WTC11 (cell line): ENCODE measurements around the gene ZNF609. TPM values are rescaled to one million over a fixed set of nuclear protein-coding genes. Genes with fewer than 3 reads are reported as not detected.

Source experiments
- ATAC-seq: fragments of 200-7000 bp; cut with Tn5 transposase; 2 replicates; pipeline ENCODE4 v1.10.0; 2021; ENCODE audit warnings: mild to moderate bottlenecking, moderate library complexity
- CTCF ChIA-PET: fragments of 300-600 bp; sonication (Branson Sonifier 250); formaldehyde crosslinking; loops from one replicate; lab custom pipeline; 2021; ENCODE audit warnings: antibody characterized with exemption; lab: Charles Lee
- POLR2A ChIA-PET: fragments of 350-600 bp; sonication (Branson Sonifier 250); formaldehyde crosslinking; loops from one replicate; lab custom pipeline; 2021; ENCODE audit warnings: antibody characterized with exemption; lab: Charles Lee
- DNase-seq: peaks from one replicate; pipeline ENCODE4 v3.0.0; 2021; ENCODE audit warnings: low spot score
- H3K27ac Mint-ChIP-seq: 2 replicates; pipeline ENCODE4 v1.8.0; 2021; ENCODE audit warnings: mixed read lengths
- H3K27me3 Mint-ChIP-seq: 2 replicates; pipeline ENCODE4 v1.8.0; 2021; ENCODE audit warnings: low read depth, mild to moderate bottlenecking, moderate library complexity, mixed read lengths
- H3K36me3 Mint-ChIP-seq: 2 replicates; pipeline ENCODE4 v1.8.0; 2021; ENCODE audit warnings: mixed read lengths
- H3K4me1 Mint-ChIP-seq: 2 replicates; pipeline ENCODE4 v1.8.0; 2022; ENCODE audit warnings: mixed read lengths
- H3K4me3 Mint-ChIP-seq: 2 replicates; pipeline ENCODE4 v1.8.0; 2021; ENCODE audit warnings: mild to moderate bottlenecking, moderate library complexity, mixed read lengths
- H3K9me3 Mint-ChIP-seq: 2 replicates; pipeline ENCODE4 v1.8.0; 2021; ENCODE audit warnings: mixed read lengths
- ATF1 ChIP-seq: sonication (generic); formaldehyde crosslinking; IDR thresholded peaks from 2 replicates; pipeline ENCODE4 v1.8.1; 2023; ENCODE audit warnings: mild to moderate bottlenecking, moderate library complexity, missing genetic modification reagents
- EMX1 ChIP-seq: fragments of 250-450 bp; sonication (Bioruptor Pico); IDR thresholded peaks from 2 replicates; pipeline ENCODE4 v1.8.0; 2021; ENCODE audit warnings: mild to moderate bottlenecking
- ETV6 ChIP-seq: sonication (generic); formaldehyde crosslinking; IDR thresholded peaks from 2 replicates; pipeline ENCODE4 v1.8.1; 2022; ENCODE audit warnings: mild to moderate bottlenecking, missing genetic modification reagents
- FOXP1 ChIP-seq: sonication (generic); formaldehyde crosslinking; IDR thresholded peaks from 2 replicates; pipeline ENCODE4 v1.8.0; 2022; ENCODE audit warnings: missing genetic modification reagents, mild to moderate bottlenecking, moderate library complexity, borderline replicate concordance
- GRHL2 ChIP-seq: fragments of 250-450 bp; sonication (Bioruptor Pico); IDR thresholded peaks from 2 replicates; pipeline ENCODE4 v1.8.0; 2022; ENCODE audit warnings: mild to moderate bottlenecking, moderate library complexity; ENCODE audit not compliant: insufficient replicate concordance, severe bottlenecking
- GTF2I ChIP-seq: fragments of 250-450 bp; sonication (Bioruptor Pico); conservative IDR thresholded peaks from 2 replicates; pipeline ENCODE4 v1.4.0; 2021; ENCODE audit warnings: mild to moderate bottlenecking
- NFATC4 ChIP-seq: fragments of 250-450 bp; sonication (Bioruptor Pico); IDR thresholded peaks from 2 replicates; pipeline ENCODE4 v1.9.0; 2021; ENCODE audit warnings: mild to moderate bottlenecking
- NR3C1 ChIP-seq: sonication (generic); formaldehyde crosslinking; conservative IDR thresholded peaks from 2 replicates; pipeline ENCODE4 v1.8.1; 2023; ENCODE audit warnings: low read depth, mild to moderate bottlenecking, missing genetic modification reagents
- TCF7 ChIP-seq: sonication (generic); formaldehyde crosslinking; IDR thresholded peaks from 2 replicates; pipeline ENCODE4 v1.8.0; 2022; ENCODE audit warnings: mild to moderate bottlenecking, low read depth, missing genetic modification reagents, moderate library complexity
- ZNF317 ChIP-seq: sonication (generic); formaldehyde crosslinking; IDR thresholded peaks from 2 replicates; pipeline ENCODE4 v1.8.1; 2023; ENCODE audit warnings: low read depth, mild to moderate bottlenecking, moderate library complexity, missing genetic modification reagents, borderline replicate concordance
- total RNA-seq: library from RNA; stranded (reverse); gene quantifications from 3 replicates; pipeline ENCODE4 v1.2.3, GENCODE V29; 2021
- TF ChIP-seq, protein P1 (sequence below): fragments of 250-450 bp; sonication (Bioruptor Pico); IDR thresholded peaks from 2 replicates; pipeline ENCODE4 v1.8.0; 2021; ENCODE audit warnings: mild to moderate bottlenecking
- TF ChIP-seq, protein P2 (sequence below): sonication (generic); formaldehyde crosslinking; IDR thresholded peaks from 2 replicates; pipeline ENCODE4 v1.8.0; 2023; ENCODE audit warnings: missing genetic modification reagents
- TF ChIP-seq, protein P3 (sequence below): fragments of 250-450 bp; sonication (Bioruptor Pico); conservative IDR thresholded peaks from 2 replicates; pipeline ENCODE4 v1.9.0; 2021; ENCODE audit warnings: mild to moderate bottlenecking
- TF ChIP-seq, protein P4 (sequence below): sonication (generic); formaldehyde crosslinking; IDR thresholded peaks from 2 replicates; pipeline ENCODE4 v1.8.0; 2022; ENCODE audit warnings: missing genetic modification reagents
- TF ChIP-seq, protein P5 (sequence below): fragments of 250-450 bp; sonication (Bioruptor Pico); IDR thresholded peaks from 2 replicates; pipeline ENCODE4 v1.9.0; 2021; ENCODE audit warnings: mild to moderate bottlenecking
- TF ChIP-seq, protein P6 (sequence below): fragments of 250-450 bp; sonication (Bioruptor Pico); IDR thresholded peaks from 2 replicates; pipeline ENCODE4 v1.9.0; 2021; ENCODE audit warnings: mild to moderate bottlenecking
- TF ChIP-seq, protein P7 (sequence below): sonication (generic); formaldehyde crosslinking; IDR thresholded peaks from 2 replicates; pipeline ENCODE4 v1.8.0; 2023; ENCODE audit warnings: missing genetic modification reagents, mild to moderate bottlenecking, borderline replicate concordance

The ZNF609 gene
- total RNA-seq, 1 experiment from 2014 or later: 47.4 TPM

DNA sequence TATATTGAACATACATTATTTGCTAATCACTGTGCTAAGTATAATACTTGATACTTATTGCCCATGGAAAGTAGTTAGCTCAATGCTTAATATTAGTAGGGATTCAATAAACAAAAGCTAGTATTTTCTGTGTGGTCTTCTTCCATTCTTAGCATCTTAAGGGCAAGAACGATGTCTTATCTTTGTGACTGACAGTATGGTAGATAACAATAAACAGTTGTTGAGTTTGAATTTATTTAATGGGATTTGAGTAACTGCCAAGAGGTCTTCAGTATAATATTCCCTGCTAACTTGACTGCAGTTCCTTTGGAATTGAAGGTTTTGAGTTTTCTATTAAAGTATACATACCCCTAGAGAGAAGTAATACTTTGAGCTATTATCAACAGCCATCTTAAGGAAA is 70.1 kb downstream of the ZNF609 start:
- Mint-ChIP-seq H3K36me3 (peaks cover 3% of the 10 kb centered on the region), H3K9me3 (no peaks in the 10 kb centered on the region), H3K27me3 (no peaks in the 10 kb centered on the region), H3K4me1 (peaks cover 15% of the 10 kb centered on the region), H3K27ac (no peak overlapping the region), H3K4me3 (no peak overlapping the region)
- CTCF ChIA-PET: interaction anchor here (1.0 kb wide), 1 partner anchor 34 kb away, joined by 5 read pairs; no protein-coding TSS in a partner anchor
- POLR2A ChIA-PET: no interaction called here
- TF ChIP-seq FOXP1 (CRISPR knock-in tag): no peak
- TF ChIP-seq ATF1 (CRISPR knock-in tag): no peak
- TF ChIP-seq, protein P1, sequence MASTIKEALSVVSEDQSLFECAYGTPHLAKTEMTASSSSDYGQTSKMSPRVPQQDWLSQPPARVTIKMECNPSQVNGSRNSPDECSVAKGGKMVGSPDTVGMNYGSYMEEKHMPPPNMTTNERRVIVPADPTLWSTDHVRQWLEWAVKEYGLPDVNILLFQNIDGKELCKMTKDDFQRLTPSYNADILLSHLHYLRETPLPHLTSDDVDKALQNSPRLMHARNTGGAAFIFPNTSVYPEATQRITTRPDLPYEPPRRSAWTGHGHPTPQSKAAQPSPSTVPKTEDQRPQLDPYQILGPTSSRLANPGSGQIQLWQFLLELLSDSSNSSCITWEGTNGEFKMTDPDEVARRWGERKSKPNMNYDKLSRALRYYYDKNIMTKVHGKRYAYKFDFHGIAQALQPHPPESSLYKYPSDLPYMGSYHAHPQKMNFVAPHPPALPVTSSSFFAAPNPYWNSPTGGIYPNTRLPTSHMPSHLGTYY (CRISPR knock-in tag): no peak
- no peak for TF ChIP-seq TCF7 (CRISPR knock-in tag)
- TF ChIP-seq, protein P2, sequence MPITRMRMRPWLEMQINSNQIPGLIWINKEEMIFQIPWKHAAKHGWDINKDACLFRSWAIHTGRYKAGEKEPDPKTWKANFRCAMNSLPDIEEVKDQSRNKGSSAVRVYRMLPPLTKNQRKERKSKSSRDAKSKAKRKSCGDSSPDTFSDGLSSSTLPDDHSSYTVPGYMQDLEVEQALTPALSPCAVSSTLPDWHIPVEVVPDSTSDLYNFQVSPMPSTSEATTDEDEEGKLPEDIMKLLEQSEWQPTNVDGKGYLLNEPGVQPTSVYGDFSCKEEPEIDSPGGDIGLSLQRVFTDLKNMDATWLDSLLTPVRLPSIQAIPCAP (CRISPR knock-in tag): no peak
- no peak for TF ChIP-seq NFATC4 (CRISPR knock-in tag)
- no peak for TF ChIP-seq NR3C1 (CRISPR knock-in tag)
- TF ChIP-seq GTF2I (CRISPR knock-in tag): no peak
- TF ChIP-seq, protein P3, sequence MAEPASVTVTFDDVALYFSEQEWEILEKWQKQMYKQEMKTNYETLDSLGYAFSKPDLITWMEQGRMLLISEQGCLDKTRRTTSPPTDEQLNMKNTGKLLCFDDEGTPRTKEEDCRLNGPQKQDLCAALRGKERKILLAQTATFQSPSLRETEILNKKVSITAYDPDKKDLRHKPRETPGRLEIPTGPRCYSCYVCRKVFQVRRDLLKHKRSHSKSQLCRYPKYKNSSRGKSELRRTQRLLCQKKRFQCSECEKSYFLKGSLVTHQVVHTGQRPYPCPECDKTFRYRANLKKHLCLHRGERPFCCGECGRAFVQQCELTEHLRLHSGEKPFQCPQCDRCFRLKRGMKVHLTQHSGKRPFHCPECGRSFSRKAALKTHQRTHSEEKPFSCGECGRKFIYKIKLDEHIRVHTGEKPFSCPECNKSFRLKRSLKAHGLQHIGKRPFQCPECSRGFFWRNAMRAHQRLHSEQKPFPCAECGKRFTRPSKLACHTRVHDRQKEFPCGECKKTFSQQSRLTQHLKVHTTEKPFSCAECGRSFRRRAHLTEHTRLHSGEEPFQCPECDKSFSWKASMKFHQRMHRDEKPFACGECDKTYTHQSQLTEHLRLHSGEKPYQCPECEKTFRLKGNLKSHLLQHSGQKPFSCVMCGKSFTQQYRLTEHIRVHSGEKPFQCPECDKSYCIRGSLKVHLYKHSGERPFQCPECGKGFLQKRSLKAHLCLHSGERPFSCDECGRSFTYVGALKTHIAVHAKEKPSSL (CRISPR knock-in tag): no peak
- TF ChIP-seq EMX1 (CRISPR knock-in tag): no peak
- no peak for TF ChIP-seq ZNF317 (CRISPR knock-in tag)
- no peak for ATAC-seq
- no peak for DNase-seq

DNA sequence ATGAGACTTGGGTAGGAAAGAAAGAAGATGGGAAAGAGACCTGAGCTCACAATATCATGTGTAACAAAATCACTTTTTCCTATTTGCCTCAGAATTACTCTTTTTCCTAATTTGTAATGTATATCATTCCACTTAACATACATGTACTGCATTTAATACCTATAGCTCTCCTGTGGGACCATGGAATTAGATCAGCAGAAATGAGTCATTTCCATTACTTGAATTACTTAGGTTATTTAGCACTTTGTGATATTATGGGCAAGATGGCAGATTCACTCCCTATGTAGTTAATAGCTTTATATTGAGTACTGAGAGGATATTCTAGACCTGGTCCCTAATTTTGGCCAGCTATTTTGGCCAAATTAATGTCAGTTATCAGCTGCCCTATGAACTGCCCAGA is 70.5 kb downstream of the ZNF609 start:
- Mint-ChIP-seq H3K4me1 (peaks cover 12% of the 10 kb centered on the region), H3K9me3 (no peaks in the 10 kb centered on the region), H3K27me3 (no peaks in the 10 kb centered on the region), H3K27ac (no peak overlapping the region), H3K36me3 (peaks cover 3% of the 10 kb centered on the region), H3K4me3 (no peak overlapping the region)
- DNase-seq (no peak), ATAC-seq (no peak)
- ChIA-PET POLR2A (no interaction called here), CTCF (interaction anchor here (0.5 kb wide), 1 partner anchor 10 kb away, joined by 4 read pairs; no protein-coding TSS in a partner anchor)
- TF ChIP-seq TCF7 (CRISPR knock-in tag) (no peak), ETV6 (CRISPR knock-in tag) (no peak), GRHL2 (CRISPR knock-in tag) (no peak)
- TF ChIP-seq, protein P4, sequence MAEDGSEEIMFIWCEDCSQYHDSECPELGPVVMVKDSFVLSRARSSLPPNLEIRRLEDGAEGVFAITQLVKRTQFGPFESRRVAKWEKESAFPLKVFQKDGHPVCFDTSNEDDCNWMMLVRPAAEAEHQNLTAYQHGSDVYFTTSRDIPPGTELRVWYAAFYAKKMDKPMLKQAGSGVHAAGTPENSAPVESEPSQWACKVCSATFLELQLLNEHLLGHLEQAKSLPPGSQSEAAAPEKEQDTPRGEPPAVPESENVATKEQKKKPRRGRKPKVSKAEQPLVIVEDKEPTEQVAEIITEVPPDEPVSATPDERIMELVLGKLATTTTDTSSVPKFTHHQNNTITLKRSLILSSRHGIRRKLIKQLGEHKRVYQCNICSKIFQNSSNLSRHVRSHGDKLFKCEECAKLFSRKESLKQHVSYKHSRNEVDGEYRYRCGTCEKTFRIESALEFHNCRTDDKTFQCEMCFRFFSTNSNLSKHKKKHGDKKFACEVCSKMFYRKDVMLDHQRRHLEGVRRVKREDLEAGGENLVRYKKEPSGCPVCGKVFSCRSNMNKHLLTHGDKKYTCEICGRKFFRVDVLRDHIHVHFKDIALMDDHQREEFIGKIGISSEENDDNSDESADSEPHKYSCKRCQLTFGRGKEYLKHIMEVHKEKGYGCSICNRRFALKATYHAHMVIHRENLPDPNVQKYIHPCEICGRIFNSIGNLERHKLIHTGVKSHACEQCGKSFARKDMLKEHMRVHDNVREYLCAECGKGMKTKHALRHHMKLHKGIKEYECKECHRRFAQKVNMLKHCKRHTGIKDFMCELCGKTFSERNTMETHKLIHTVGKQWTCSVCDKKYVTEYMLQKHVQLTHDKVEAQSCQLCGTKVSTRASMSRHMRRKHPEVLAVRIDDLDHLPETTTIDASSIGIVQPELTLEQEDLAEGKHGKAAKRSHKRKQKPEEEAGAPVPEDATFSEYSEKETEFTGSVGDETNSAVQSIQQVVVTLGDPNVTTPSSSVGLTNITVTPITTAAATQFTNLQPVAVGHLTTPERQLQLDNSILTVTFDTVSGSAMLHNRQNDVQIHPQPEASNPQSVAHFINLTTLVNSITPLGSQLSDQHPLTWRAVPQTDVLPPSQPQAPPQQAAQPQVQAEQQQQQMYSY: no peak
- TF ChIP-seq, protein P5, sequence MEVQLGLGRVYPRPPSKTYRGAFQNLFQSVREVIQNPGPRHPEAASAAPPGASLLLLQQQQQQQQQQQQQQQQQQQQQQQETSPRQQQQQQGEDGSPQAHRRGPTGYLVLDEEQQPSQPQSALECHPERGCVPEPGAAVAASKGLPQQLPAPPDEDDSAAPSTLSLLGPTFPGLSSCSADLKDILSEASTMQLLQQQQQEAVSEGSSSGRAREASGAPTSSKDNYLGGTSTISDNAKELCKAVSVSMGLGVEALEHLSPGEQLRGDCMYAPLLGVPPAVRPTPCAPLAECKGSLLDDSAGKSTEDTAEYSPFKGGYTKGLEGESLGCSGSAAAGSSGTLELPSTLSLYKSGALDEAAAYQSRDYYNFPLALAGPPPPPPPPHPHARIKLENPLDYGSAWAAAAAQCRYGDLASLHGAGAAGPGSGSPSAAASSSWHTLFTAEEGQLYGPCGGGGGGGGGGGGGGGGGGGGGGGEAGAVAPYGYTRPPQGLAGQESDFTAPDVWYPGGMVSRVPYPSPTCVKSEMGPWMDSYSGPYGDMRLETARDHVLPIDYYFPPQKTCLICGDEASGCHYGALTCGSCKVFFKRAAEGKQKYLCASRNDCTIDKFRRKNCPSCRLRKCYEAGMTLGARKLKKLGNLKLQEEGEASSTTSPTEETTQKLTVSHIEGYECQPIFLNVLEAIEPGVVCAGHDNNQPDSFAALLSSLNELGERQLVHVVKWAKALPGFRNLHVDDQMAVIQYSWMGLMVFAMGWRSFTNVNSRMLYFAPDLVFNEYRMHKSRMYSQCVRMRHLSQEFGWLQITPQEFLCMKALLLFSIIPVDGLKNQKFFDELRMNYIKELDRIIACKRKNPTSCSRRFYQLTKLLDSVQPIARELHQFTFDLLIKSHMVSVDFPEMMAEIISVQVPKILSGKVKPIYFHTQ (CRISPR knock-in tag): no peak
- TF ChIP-seq, protein P6, sequence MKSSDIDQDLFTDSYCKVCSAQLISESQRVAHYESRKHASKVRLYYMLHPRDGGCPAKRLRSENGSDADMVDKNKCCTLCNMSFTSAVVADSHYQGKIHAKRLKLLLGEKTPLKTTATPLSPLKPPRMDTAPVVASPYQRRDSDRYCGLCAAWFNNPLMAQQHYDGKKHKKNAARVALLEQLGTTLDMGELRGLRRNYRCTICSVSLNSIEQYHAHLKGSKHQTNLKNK: no peak
- TF ChIP-seq, protein P7, sequence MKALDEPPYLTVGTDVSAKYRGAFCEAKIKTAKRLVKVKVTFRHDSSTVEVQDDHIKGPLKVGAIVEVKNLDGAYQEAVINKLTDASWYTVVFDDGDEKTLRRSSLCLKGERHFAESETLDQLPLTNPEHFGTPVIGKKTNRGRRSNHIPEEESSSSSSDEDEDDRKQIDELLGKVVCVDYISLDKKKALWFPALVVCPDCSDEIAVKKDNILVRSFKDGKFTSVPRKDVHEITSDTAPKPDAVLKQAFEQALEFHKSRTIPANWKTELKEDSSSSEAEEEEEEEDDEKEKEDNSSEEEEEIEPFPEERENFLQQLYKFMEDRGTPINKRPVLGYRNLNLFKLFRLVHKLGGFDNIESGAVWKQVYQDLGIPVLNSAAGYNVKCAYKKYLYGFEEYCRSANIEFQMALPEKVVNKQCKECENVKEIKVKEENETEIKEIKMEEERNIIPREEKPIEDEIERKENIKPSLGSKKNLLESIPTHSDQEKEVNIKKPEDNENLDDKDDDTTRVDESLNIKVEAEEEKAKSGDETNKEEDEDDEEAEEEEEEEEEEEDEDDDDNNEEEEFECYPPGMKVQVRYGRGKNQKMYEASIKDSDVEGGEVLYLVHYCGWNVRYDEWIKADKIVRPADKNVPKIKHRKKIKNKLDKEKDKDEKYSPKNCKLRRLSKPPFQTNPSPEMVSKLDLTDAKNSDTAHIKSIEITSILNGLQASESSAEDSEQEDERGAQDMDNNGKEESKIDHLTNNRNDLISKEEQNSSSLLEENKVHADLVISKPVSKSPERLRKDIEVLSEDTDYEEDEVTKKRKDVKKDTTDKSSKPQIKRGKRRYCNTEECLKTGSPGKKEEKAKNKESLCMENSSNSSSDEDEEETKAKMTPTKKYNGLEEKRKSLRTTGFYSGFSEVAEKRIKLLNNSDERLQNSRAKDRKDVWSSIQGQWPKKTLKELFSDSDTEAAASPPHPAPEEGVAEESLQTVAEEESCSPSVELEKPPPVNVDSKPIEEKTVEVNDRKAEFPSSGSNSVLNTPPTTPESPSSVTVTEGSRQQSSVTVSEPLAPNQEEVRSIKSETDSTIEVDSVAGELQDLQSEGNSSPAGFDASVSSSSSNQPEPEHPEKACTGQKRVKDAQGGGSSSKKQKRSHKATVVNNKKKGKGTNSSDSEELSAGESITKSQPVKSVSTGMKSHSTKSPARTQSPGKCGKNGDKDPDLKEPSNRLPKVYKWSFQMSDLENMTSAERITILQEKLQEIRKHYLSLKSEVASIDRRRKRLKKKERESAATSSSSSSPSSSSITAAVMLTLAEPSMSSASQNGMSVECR (CRISPR knock-in tag): no peak
- TF ChIP-seq, protein P2 (CRISPR knock-in tag): no peak
